A673 (cell line): Measurements from ENCODE around the gene THADA. TPM values are rescaled to one million over a fixed set of nuclear protein-coding genes. Genes with fewer than 3 reads are reported as not detected.

Experiments
- BruUV-seq: library from RNA; stranded (reverse); fragments of 400-500 nt; replicated peaks from 2 replicates; lab custom pipeline; 2021; lab: Mats Ljungman, UMichigan
- CTCF ChIA-PET: fragments of 300-600 bp; sonication (Branson Sonifier 250); formaldehyde crosslinking; loops from one replicate; lab custom pipeline; 2022; ENCODE audit warnings: antibody characterized with exemption; lab: Charles Lee
- POLR2A ChIA-PET: fragments of 300-600 bp; sonication (Branson Sonifier 250); formaldehyde crosslinking; loops from one replicate; lab custom pipeline; 2022; ENCODE audit warnings: antibody characterized with exemption; ENCODE audit not compliant: low non-redundant PET; lab: Charles Lee
- DNase-seq: peaks from one replicate; pipeline ENCODE4 v3.0.0-alpha.2; 2015; ENCODE audit warnings: low spot score
- H3K27ac ChIP-seq: fragments of 200-600 bp; sonication (generic); 2 replicates; pipeline ENCODE4 v1.5.1; 2016; ENCODE audit warnings: mixed run types, low read depth, mild to moderate bottlenecking, mixed read lengths, antibody characterized with exemption, low read length; ENCODE audit not compliant: poor library complexity, severe bottlenecking
- H3K27me3 ChIP-seq: fragments of 200-600 bp; sonication (generic); replicated peaks from 2 replicates; pipeline ENCODE4 v1.6.1; 2017; ENCODE audit warnings: mixed run types, low read depth, mild to moderate bottlenecking, mixed read lengths, antibody characterized with exemption, low read length; ENCODE audit not compliant: insufficient read depth, poor library complexity
- H3K36me3 ChIP-seq: fragments of 200-600 bp; sonication (generic); 2 replicates; pipeline ENCODE4 v1.6.1; 2016; ENCODE audit warnings: mixed run types, mild to moderate bottlenecking, mixed read lengths, antibody characterized with exemption, low read length; ENCODE audit not compliant: insufficient read depth, poor library complexity, severe bottlenecking
- H3K4me1 ChIP-seq: fragments of 200-600 bp; sonication (generic); 2 replicates; pipeline ENCODE4 v1.6.1; 2017; ENCODE audit warnings: mixed run types, mild to moderate bottlenecking, mixed read lengths, antibody characterized with exemption, low read length; ENCODE audit not compliant: insufficient read depth, poor library complexity, severe bottlenecking
- H3K4me3 ChIP-seq: fragments of 200-600 bp; sonication (generic); 2 replicates; pipeline ENCODE4 v1.5.1; 2016; ENCODE audit warnings: low read depth, mixed run types, mild to moderate bottlenecking, mixed read lengths, low read length; ENCODE audit not compliant: poor library complexity, severe bottlenecking
- H3K9me3 ChIP-seq: fragments of 200-600 bp; sonication (generic); 2 replicates; pipeline ENCODE4 v1.6.1; 2016; ENCODE audit warnings: mixed run types, low read depth, mild to moderate bottlenecking, mixed read lengths, antibody characterized with exemption, low read length; ENCODE audit not compliant: poor library complexity, severe bottlenecking
- CTCF ChIP-seq: fragments of 300-800, 200-600 bp; sonication (generic); conservative IDR thresholded peaks from 2 replicates; pipeline ENCODE4 v1.5.1; 2017; ENCODE audit warnings: low read depth, mild to moderate bottlenecking, antibody characterized with exemption, low read length, moderate library complexity, mixed read lengths
- EZH2 ChIP-seq: fragments of 200-600 bp; sonication (generic); IDR thresholded peaks from 2 replicates; pipeline ENCODE4 v1.6.1; 2017; ENCODE audit warnings: borderline replicate concordance, low read depth, mild to moderate bottlenecking, mixed read lengths, antibody characterized with exemption, low read length; ENCODE audit not compliant: poor library complexity, severe bottlenecking
- intact Hi-C: fragments of 100-400 bp; cut with micrococcal nuclease; formaldehyde crosslinking; loops from one replicate; pipeline ENCODE4 v1.10.0; 2022; ENCODE audit not compliant: unreplicated experiment
- total RNA-seq: library from RNA; stranded (reverse); gene quantifications from 2 replicates; pipeline ENCODE4 v1.2.3, GENCODE V29; 2021

THADA gene
- total RNA-seq, 1 experiment from 2014 or later, result 39.7 TPM

GRCh38 chr2:43518718-43519117, 77.1 kb downstream of the THADA start:
- CTCF ChIA-PET, result no interaction called here
- TF ChIP-seq EZH2, result no peak
- no peak for TF ChIP-seq CTCF
- no peak overlapping the region for H3K27ac ChIP-seq
- H3K4me3 ChIP-seq, result no peak overlapping the region
- H3K27me3 ChIP-seq, result no peaks in the 10 kb centered on the region
- H3K4me1 ChIP-seq, result peaks cover 4% of the 10 kb centered on the region
- BruUV-seq, result no TSS peak
- POLR2A ChIA-PET, result no interaction called here
- no peak for DNase-seq
- no peaks in the 10 kb centered on the region for H3K9me3 ChIP-seq
- intact Hi-C loops, result no loop called here
- H3K36me3 ChIP-seq, result no peaks in the 10 kb centered on the region

GRCh38 chr2:43518181-43518580, 77.7 kb downstream of the THADA start:
- Histone ChIP-seq H3K4me1 (no peaks in the 10 kb centered on the region), H3K27me3 (no peaks in the 10 kb centered on the region), H3K36me3 (no peaks in the 10 kb centered on the region), H3K9me3 (no peaks in the 10 kb centered on the region), H3K4me3 (no peak overlapping the region), H3K27ac (no peak overlapping the region)
- ChIA-PET CTCF (no interaction called here), POLR2A (no interaction called here)
- intact Hi-C loops, result no loop called here
- DNase-seq, result no peak
- TF ChIP-seq CTCF, result no peak
- TF ChIP-seq EZH2, result no peak
- no TSS peak for BruUV-seq

DNA sequence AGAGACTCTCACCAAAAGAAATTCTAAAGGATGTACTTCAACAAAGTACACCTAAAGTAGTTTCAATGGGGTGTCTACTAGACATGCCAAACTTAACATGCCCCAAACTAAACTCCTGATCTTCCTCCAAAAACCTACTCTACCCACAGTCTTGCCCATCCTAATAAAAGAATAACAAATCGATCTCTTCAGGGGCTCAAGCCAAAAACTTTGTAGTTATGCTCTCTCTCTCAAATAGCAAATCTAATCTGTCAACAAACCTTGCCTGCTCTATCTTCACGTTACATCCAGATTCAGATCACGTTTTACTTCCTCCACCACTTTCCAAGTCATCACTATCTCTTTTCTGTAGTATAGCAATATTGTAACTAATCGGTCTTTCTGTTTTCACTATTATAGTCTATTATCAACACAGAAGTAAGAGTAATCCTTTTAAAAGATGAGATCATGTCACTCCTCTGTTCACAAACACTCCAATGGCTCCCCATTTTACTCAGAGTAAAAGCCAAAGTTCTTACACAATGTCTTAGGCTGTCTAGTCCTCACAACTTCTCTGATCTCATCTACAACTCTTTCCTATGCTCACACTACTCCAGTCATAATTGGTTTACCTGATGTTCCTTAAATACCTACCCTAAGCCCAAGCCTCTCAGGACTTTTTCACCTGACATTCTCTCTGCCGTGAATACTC, 79.9 kb downstream of the THADA start:
- intact Hi-C loops, result no loop called here
- BruUV-seq, result no TSS peak
- Histone ChIP-seq H3K27me3 (no peaks in the 10 kb centered on the region), H3K4me1 (no peaks in the 10 kb centered on the region), H3K36me3 (peaks cover 4% of the 10 kb centered on the region), H3K9me3 (no peaks in the 10 kb centered on the region), H3K27ac (no peak overlapping the region), H3K4me3 (no peak overlapping the region)
- TF ChIP-seq EZH2 (no peak), CTCF (no peak)
- no peak for DNase-seq
- CTCF ChIA-PET, result no interaction called here
- POLR2A ChIA-PET, result no interaction called here
